CD4-positive, alpha-beta T cell treated with Interferon alpha-2 for 1 hour (primary cell): Measurements from ENCODE around the gene DSG1.
"Not testable (repeated sequence)": the region's sequence is repeated elsewhere in the genome, so short reads cannot be mapped to it uniquely, and the experiment has no call there.

Experiments
- DNase-seq, 2 donors: peaks; one replicate each; pipeline ENCODE4 v3.0.0-alpha.2; 2020 to 2022

The DSG1 gene

GRCh38 chr18:31317860-31318259 lies at the start of gene DSG1:
DSG1 (plus strand) TSS chr18:31318160; CDS start chr18:31318301, 141 bp downstream.
- no peak for DNase-seq

GRCh38 chr18:31268985-31269406 lies 49.0 kb upstream of the DSG1 start:
- no peak for DNase-seq

- no peak for DNase-seq
These were observed 48.4 kb upstream of the DSG1 start for GRCh38 chr18:31269566-31269965.

- no peak for DNase-seq
These were observed 47.4 kb upstream of the DSG1 start for GRCh38 chr18:31270578-31270977.

GRCh38 chr18:31273812-31274527 lies 44.0 kb upstream of the DSG1 start:
- no peak for DNase-seq

- DNase-seq: no peak
These were observed 43.0 kb upstream of the DSG1 start for GRCh38 chr18:31274931-31275330.

GRCh38 chr18:31275722-31276463 lies 42.1 kb upstream of the DSG1 start:
- no peak for DNase-seq

GRCh38 chr18:31278609-31279071 lies 39.3 kb upstream of the DSG1 start:
- DNase-seq: no peak

GRCh38 chr18:31280502-31280901 lies 37.5 kb upstream of the DSG1 start:
- no peak for DNase-seq

- DNase-seq: no peak
These were observed 36.5 kb upstream of the DSG1 start for GRCh38 chr18:31281437-31281836.

GRCh38 chr18:31289446-31289845 lies 28.5 kb upstream of the DSG1 start:
- DNase-seq: not testable (repeated sequence)

- no peak for DNase-seq
These were observed 26.3 kb upstream of the DSG1 start for GRCh38 chr18:31291688-31292087.

GRCh38 chr18:31294199-31294747 lies 23.7 kb upstream of the DSG1 start:
- DNase-seq: no peak

GRCh38 chr18:31297248-31297647 lies 20.7 kb upstream of the DSG1 start:
- DNase-seq: no peak

GRCh38 chr18:31301201-31301655 lies 16.7 kb upstream of the DSG1 start:
- DNase-seq: no peak

GRCh38 chr18:31302991-31303390 lies 15.0 kb upstream of the DSG1 start:
- DNase-seq: no peak

GRCh38 chr18:31303771-31304170 lies 14.2 kb upstream of the DSG1 start:
- DNase-seq: no peak

GRCh38 chr18:31309115-31309514 lies 8.8 kb upstream of the DSG1 start:
- DNase-seq: no peak

GRCh38 chr18:31316974-31317373 lies 986 bp upstream of the DSG1 start:
- DNase-seq: no peak

- no peak for DNase-seq
These were observed 3.8 kb downstream of the DSG1 start for GRCh38 chr18:31321719-31322118.

GRCh38 chr18:31325051-31325450 lies 7.1 kb downstream of the DSG1 start:
- no peak for DNase-seq

GRCh38 chr18:31329787-31330438 lies 12.0 kb downstream of the DSG1 start:
- DNase-seq: no peak

- DNase-seq: no peak
These were observed 25.5 kb downstream of the DSG1 start for GRCh38 chr18:31343454-31343853.
